HG03066 (cell line): ENCODE results near the gene NDUFA7.
A peak's percentile ranks its signal among the peaks of the same experiment; 100 is the strongest.
"Not testable (repeated sequence)": the region's sequence is repeated elsewhere in the genome, so short reads cannot be mapped to it uniquely, and the experiment has no call there.

Experiments
- ATAC-seq: cut with Tn5 transposase; IDR thresholded peaks from one replicate; pipeline ENCODE4 v1.9.1; 2021; ENCODE audit warnings: low read depth; ENCODE audit not compliant: unreplicated experiment

Gene NDUFA7

DNA sequence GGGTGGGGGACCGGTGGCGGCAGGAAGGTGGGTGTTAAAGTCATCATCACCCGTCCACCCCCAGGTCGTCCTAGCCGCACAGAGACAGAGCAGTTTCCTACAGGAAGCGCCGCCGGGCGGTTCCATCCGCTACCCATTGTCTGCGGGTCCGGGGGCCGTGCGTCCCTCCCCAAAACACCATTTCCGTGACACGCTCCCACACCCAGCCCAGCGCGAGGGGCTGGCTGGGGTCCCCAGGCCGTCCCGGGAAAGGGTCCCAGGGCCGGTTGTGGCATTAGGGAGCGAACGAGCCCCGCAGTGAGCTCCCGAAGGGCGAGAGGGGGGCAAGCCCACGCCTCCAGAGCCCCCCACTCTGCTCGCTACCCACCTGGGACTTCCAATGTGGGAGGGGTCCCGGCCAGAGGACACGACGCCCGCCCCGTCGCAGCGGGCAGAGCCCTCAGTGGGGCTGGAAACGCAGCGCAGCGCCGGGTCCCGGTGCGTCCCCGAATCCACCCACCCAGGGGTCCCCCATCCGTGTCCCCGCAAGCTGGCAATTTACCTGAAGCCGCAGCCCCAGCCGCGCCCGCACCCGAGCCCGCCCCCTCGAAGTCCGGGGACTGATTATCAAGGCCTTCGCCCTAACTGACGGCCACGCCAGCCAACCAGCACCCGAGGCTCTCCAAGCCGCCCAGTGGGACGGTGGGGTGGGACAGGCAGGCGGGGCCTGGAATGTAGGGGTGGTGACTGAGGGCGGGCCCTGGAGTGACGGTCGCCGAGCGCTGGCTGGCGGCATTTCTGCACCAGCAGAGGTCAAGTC is 21.7 kb upstream of the NDUFA7 start, which contains the start of gene KANK3:
Gene KANK3 (minus strand): TSS at position 579 of the 799 bp plus-strand sequence. CDS start 5,434 bp downstream, outside the sequence.
- peak; percentile 89 for ATAC-seq

DNA sequence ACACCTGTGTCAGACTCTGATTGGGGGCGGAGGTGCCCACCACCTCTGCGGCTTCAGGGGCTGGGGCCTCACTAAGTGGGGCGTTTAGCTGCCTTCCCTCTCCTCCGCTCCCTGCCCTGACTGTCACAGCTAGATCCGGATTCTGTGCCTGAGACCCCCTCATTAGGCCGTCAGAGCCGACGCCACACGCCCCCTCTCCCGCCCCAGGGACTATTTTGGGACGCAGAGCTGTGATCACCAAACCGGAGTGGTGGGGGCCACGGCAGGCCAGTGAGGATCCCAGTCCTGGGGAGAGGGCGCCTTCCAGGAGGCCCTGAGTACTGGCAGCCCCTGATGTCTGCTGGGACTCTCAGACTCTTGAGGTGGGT is 21.1 kb upstream of the NDUFA7 start:
- no peak for ATAC-seq

DNA sequence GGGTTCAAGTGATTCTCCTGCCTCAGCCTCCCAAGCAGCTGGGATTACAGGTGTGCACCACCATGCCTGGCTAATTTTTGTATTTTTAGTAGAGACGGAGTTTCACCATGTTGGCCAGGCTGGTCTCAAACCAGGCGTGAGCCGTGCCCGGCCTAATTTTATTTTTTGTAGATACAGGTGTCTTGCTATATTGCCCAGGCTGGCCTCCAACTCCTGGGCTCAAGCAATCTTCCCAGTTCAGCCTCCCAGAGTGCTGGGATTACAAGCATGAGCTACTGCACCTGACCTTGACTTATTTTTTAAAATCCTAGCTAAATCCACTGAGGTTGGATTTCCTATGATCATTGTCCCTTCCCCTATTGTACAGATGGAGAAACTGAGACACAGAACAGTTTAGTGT is 20.3 kb upstream of the NDUFA7 start:
- not testable (repeated sequence) for ATAC-seq

DNA sequence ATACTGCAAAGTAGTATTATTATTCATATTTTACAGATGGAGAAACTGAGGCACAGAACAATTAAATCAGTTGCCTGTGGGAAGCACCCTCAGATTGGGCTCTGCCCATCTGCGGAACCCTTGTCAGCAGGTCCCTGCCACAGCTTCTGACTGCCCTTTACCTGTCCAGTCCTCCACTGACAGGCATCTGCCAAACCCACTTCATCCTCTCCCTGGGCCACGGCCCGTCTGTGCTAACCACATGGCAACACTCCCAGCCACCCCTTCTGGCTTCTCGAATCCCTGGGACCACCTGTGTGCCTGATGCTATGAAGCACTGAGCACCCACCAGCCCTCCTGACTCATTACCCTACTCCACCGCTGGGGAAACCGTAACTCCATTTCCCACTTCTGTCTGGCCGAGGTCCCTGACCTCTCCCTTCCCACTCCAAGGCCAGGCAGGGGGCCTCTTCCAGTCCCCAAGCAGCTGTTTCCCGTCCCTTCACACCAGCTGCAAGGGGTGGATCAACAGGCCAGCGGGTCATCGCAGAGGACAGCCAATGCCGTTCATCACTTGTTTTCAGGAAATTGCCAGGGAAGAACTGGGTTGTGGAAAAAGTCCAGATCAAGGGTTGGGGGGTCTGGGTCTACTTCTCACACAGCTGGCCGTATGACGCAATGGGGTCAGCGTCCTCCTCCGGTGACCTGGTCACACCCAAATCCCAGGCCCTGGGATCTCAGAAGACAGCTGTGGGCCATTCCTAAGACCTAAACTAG is 19.3 kb upstream of the NDUFA7 start:
- ATAC-seq = no peak

DNA sequence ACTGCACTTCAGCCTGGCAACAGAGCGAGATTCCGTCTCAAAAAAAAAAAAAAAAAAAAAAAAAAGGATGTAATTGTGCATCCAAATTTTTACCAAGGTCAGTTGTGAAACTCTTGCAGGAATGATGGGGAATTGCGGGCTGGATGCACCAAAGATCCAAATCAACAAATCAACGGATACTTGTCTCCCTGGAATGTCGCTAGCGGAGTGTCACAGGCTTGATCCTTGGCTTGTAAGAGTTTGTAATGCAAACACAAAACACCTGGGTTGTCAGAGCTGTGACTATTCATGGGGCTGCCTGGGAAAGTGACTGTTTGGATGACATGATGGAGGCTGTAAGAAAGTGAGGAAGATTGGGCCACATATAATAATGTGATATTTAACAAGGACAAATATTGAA is 17.7 kb upstream of the NDUFA7 start:
- no peak for ATAC-seq

DNA sequence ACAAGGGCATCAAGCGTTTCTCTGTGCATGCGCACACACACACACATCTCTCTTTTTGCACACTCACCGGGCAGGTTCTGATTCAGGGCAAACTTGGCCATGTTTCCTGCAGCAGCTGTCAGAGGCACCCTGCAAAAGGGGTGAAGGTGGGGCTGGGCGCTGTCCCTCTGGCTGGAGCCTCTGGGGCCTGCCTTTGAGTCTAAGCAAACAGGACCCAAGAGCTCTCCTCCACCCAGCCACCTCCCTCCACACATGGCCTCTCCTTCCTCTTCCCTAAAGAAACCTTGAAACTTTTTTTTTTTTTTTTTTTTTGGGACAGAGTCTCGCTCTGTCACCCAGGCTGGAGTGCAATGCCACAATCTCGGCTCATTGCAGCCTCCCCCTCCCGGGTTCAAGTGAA is 16.6 kb upstream of the NDUFA7 start:
- no peak for ATAC-seq

DNA sequence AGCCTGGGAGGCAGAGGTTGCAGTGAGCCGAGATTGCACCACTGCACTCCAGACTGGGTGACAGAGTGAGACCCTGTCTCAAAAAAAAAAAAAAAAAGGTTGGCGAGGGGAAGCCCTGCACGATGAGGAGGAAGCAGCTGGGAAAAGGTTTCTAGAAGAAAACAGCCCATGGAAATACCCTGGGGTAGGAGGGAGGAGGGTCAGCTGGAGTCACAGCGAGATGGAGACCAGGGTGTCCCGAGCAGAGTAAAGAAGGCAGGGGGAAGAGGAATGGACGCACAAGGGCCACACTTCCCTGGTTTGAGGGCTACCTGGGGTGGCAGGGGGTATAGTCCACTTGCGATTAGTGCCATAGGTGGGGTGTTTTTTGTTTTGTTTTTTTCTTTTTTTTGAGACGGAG is 15.5 kb upstream of the NDUFA7 start:
- no peak for ATAC-seq

DNA sequence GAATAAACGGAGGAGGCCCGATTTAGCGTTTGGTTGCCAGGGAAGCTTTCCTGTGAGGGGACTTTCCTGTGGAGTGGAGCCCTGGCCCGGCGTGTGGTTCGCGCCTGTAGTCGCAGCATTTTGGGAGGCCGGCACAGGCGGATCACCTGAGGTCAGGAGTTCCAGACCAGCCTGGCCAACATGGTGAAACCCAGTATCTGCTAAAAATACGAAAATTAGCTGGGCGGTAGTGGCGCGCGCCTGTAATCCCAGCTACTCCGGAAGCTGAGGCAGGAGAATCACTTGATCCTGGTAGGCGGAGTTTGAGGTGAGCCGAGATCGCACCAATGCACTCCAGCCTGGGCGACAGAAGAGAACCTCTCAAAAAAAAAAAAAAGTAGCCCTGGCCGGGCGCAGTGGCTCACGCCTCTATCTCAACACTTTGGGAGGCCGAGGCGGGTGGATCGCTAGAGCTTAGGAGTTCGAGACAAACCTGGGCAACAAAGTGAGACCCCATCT is 14.9 kb upstream of the NDUFA7 start:
- ATAC-seq = no peak

DNA sequence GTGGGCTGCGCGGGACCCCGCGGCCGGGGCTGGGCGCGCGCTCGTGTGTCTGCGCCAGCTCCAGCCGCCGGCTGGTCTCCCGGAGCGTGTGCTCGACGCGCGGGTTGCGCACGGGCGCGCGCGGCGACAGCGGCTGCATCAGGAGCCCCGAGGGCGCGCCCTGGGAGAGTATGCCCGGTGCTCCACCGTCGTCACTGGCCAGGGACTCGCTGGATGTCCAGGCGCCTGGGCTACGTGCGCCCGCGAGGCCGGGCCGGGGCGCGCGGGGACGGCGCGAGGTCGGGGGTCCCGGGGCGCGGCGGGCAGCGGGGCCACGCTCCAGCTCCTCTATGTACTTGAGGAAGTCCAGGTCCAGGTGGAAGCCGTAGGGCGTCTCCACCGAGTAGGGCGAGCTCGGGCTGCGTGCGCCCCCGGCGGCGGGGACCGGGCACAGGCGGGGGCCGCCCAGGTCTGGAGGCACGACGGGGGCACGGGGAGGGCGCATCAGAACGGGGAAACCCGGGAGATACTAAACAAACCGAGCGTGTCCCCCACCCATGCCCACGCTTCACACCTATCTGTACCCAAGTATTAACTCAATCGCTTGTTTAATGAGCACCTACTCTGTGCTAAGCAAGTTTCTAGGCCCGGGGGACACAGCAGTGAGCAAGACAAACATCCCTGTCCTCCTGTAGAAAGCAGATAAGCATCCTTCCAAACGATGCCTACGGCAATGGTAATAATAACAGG is 14.3 kb upstream of the NDUFA7 start:
- no peak for ATAC-seq

DNA sequence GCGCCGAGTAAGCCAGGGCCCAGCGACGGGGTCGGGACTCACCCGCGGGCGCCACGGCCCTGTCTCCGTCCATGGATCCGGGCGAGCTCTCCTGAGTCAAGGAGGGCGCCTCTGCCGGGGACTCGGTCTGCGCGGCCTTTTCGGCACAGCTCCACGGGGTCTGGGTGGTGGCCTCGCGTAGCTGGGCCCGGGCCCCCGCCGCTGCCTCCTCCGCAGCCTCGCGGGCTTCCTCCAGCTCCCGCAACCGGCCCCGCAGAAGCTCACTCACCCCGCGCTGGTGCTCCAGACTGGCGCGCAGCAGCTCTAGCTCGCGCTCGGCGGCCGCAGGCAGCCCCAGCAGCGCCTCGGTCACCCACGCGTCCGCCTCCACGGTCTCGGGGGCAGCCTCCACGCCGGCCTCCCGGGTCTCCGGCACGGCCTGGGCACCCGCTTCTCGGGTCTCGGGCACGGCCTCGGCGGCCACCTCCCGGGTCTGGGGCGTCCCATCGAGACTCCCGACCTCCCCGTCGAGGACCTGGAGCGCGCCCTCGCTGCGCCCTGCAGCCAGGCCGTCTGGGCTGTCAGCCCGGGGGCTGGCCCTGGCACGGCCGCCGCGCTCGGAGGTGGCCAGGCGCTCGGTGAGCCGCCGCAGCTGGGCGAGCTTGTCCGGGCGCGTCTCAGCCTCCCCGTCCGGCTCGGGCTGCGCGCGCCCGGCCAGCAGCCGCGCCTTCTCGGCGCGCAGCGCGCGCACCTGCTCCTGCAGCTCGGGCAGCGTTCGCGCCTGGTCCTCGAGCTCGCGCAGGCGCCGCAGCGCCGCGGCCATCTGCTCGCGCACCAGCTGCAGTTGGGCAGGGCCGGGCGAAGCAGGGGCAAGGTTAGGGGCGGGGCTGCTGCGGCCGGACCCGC is 13.5 kb upstream of the NDUFA7 start:
- ATAC-seq = no peak

DNA sequence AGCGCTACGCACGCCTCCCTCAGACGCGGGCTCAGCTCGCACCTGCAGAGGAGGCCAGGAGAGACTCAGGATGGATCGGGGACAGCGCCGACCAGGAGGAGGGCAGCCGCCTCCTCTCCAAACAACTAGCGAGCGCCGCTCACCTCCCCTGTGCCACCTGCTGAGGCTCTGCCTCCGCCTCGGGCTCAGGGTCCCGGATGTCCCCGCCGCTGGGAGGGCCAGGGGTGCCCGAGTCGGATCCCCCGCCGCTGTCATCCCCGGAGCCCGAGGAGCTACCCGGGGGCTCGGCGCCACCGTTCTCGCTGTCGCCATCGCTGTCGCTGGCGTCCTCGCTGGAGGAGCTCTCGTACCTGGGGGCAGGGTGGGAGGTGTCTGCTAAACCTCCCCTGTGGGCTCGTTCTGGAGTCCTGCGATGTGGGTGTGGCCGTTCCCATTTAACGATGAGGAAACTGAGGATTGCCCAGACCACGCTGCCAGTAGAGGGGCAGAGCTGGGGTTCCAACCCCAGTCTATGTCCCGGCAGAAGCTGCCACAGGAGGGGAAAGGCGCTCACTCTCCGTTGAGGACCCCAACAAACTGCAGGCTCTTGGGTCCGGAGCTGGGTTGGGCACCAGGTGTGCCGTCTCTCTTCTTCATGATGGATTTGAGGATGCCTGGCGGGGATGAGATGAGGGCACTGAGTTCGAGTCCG is 12.7 kb upstream of the NDUFA7 start:
- no peak for ATAC-seq

DNA sequence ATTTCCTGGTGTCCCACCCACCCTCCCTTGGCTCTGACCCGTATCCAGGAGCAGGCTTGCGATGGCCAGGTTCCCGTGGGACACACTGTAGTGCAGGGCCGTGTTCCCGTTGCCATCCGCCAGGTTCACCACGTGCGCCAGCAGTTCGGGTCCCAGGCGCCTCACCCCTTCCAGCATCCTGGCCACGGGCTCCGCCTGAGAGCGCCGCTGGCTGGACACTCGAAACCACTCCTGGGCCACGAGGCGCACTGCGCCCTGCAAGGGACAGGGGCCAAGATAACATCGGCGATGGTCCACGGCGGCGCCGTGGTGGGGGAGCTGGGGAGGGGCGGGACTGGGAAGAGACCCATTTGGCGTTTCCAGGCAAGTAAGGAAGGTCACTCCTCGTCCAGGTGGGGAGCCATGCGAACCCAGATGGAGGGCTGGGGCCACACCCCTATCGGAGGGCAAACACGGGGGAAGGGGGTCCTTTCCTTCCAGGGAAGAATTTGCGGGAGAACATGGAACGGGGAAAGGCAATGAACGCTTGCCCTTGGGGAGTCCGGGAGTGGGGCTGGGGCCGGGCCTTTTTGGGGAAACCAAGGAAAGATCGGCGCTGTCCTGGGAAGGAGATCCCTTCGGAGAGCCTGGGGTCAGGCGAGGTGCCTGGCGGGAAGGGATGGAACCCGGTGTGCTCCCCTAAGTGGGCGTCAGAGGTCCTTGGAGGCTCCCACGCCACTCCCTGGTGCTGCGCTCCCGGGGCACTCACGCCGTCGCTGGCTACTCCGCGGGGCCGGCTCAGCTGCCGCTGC is 12.0 kb upstream of the NDUFA7 start:
- ATAC-seq = no peak

DNA sequence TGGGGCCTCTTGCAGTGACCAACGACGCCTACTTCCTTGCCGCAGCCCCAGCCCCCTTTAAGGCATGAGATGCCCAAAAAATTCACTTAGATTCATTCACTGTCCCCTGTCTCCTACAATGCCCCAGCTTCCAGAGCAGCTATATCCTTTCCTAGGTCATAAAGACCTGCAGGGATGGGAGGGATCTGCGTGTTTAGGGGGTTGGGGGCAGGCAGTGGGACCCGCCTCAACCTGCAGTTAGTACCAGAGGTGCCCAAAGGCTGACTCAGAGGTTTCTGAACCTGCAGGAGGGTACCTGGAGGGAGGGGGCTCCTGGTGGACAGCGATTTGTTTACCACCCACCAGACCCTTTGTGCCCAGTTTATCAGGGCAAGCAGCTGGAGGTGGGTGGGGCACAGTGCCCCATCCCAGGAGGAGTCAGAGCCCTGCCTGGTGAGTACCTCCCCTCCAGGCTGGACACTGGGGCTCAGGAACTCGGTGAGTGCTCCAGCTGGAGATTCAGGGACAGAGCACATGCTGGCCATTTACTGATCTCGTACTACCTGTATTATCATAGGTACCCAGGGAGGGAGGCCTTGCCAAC is 10.2 kb upstream of the NDUFA7 start:
- no peak for ATAC-seq

DNA sequence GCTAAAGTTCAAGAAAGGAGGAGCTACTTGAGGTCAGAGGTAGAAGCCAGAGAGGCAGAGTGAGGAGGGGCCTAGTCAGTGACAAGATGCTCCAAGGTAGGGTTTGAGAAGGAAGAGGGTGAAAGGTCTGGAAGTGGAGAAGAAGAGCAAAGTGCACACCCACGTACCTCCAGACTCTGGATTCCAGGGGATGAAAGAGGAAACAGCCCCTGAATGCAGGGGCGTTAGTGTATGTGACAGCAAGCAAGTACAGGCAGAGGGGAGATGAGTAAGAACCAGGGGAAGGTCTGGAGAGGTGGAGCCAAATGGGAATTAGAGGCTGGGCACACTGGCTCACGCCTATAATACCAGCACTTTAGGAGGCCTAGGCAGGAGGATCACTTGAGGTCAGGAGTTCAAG is 8.8 kb upstream of the NDUFA7 start:
- no peak for ATAC-seq

DNA sequence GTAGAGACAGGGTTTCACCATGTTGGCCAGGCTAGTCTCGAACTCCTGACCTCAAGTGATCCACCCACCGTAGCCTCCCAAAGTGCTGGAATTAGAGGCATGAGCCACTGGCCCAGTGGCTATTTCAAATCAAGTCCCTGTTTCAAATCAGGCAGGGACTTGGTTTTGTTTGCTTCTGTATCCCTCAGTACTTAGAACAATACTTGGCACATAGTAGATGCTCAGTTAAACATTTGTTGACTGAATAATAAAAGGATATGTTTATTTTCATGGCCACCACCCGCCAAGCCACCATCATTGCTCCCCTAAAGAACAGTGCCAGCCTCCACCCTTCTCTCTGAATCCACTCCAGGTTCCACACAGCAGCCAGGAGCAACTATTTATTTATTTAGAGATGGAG is 4.3 kb upstream of the NDUFA7 start:
- ATAC-seq = no peak

DNA sequence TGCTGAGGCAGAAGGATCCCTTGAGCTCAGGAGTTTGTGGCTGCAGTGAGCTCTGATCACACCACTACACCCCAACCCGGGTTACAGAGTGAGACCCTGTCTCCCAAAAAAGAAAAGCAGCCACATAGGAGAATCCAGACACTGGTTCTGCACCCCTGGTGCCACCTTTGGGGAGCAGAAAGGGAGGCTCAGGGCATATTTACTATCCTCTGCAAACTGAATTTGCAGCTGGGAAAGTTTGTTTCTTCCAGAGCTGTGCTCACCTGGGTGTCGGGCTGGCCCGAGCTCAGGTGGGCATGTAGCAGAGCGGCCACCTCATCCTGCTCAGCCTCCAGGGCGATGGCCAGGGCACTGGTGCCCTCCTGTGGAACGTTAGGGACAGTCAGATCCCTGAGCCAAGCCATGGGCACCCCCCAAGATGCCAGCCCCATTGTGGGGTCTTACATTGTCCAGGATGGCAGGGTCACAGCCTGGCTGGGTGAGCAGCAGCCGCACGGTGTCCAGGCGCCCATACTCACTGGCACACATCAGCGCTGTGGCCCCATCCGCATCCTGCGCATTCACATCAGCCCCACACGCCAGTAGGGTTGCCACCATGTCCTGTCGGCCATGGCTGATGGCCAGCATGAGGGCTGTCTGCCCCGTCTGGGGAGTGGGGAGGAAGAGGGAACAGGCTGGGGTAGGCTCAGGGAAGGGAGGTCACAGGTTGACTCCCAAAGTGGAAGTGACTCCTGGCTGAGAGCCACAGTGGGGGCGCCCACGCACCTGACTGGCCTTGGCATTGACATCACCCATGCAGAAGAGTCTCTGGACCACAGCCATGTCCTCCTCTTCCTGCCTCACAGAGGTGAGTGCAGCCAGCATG is 3.2 kb upstream of the NDUFA7 start:
- no peak for ATAC-seq

DNA sequence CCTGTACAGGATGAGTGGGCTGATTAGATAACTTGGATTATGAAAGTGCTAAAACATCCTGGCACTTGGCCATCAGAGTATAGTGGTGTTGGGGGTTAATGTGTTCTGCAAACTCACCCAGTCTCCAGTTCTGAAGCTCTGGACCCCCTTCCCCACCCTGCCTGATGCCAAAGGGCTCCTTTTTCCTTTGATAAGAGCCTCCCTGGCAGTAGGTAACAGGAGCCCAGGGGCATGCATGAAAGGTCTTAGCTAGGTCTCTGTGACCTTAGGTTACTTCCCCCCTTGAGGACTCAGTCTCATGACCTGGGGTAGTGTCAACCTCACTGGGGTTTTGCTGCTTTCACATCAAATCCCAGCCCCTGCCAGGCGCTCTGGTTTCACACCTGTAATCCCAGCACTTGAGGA is 2.6 kb upstream of the NDUFA7 start:
- ATAC-seq = no peak

DNA sequence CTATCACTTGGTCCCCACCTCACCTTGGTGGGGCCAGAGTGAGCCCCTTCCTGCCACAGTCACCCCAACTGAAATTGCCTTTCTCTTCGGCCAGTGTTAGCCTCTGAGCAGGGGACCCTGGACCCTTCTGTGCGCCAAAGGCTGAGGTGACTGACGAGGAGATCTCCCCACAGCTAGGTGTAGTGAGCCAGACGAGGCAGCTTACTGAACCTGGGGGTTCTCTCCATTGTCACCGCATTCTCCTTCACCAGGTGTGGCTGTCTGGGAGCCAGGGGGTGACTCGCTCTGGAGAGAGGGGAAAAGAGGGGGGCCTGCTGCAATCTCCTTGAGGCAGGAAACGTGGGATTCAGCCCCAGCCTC is 1.4 kb upstream of the NDUFA7 start:
- ATAC-seq = no peak
